GM18502 (cell line): Measurements from ENCODE around the gene FGD3.

Experiments used
- ATAC-seq: cut with Tn5 transposase; IDR thresholded peaks from one replicate; pipeline ENCODE4 v1.9.1; 2021; ENCODE audit warnings: mild to moderate bottlenecking; ENCODE audit not compliant: unreplicated experiment, poor library complexity

Gene FGD3

GRCh38 chr9:93048566-93049448 is 101.5 kb downstream of the FGD3 start:
- ATAC-seq = no peak

GRCh38 chr9:93049491-93049890 is 102.2 kb downstream of the FGD3 start:
- ATAC-seq = no peak

GRCh38 chr9:93050231-93050630 is 102.9 kb downstream of the FGD3 start:
- ATAC-seq = no peak

- no peak for ATAC-seq
Observed at GRCh38 chr9:93051680-93052089, 104.4 kb downstream of the FGD3 start.

GRCh38 chr9:93052791-93053540 is 105.6 kb downstream of the FGD3 start:
- no peak for ATAC-seq

GRCh38 chr9:93053781-93054331 is 106.5 kb downstream of the FGD3 start:
- ATAC-seq = no peak

- ATAC-seq = no peak
Observed at GRCh38 chr9:93054758-93055704, 107.7 kb downstream of the FGD3 start.

GRCh38 chr9:93057042-93057702 is 109.8 kb downstream of the FGD3 start:
- no peak for ATAC-seq

- ATAC-seq = peak; percentile 17
Observed at GRCh38 chr9:93057703-93058354, 110.5 kb downstream of the FGD3 start.

GRCh38 chr9:93058355-93059010 is 111.2 kb downstream of the FGD3 start, which contains the start of gene SUSD3:
Gene SUSD3, plus strand, starts transcription at chr9:93058701. Its CDS starts 42 bp downstream, at chr9:93058743.
- ATAC-seq = peak; percentile 45

GRCh38 chr9:93059011-93059714 is 111.8 kb downstream of the FGD3 start:
- peak; percentile 23 for ATAC-seq

- ATAC-seq = no peak
Observed at GRCh38 chr9:93059715-93060578, 112.6 kb downstream of the FGD3 start.

GRCh38 chr9:93060746-93061259 is 113.5 kb downstream of the FGD3 start:
- no peak for ATAC-seq

- no peak for ATAC-seq
Observed at GRCh38 chr9:93061260-93061751, 114.0 kb downstream of the FGD3 start.

- peak; percentile 37 for ATAC-seq
Observed at GRCh38 chr9:93061791-93062763, 114.8 kb downstream of the FGD3 start.
